ENCODE results near the gene NDUFS2. TPM values are rescaled to one million over a fixed set of nuclear protein-coding genes. Genes with fewer than 3 reads are reported as not detected.

NDUFS2 gene
- total and polyA plus RNA-seq, 10 of the 15 experiments (the other 5 are each of a cell fraction or from before 2014, with no cell fraction given), result 66.5 to 215 (median 148) TPM

- no peak for TF ChIP-seq REST (IDR thresholded peaks at IDR 0.05; ENCODE audit: low read depth, low read length)
- TF ChIP-seq RELB (IDR thresholded peaks at IDR 0.05; ENCODE audit: low read depth), result peak; percentile 70
- TF ChIP-seq MYC (IDR thresholded peaks at IDR 0.05; ENCODE audit: insufficient read depth, insufficient read length, insufficient replicate concordance, low read length, severe bottlenecking), result no peak
- peak; percentile 18; the same call in 1 of the 2 replicates for TF ChIP-seq ATF7 (IDR thresholded peaks at IDR 0.05; ENCODE audit: low read depth)
- TF ChIP-seq DPF2 (IDR thresholded peaks at IDR 0.05), result peak; percentile 62; the same call in 1 of the 2 replicates
- no peak for TF ChIP-seq SKIL (IDR thresholded peaks at IDR 0.05; ENCODE audit: low read depth, poor library complexity, severe bottlenecking)
- no peak for TF ChIP-seq ZNF217 (IDR thresholded peaks at IDR 0.05)
- no peak for TF ChIP-seq E2F8 (IDR thresholded peaks at IDR 0.05; ENCODE audit: low read depth, partially characterized antibody)
- TF ChIP-seq NR2C2 (IDR thresholded peaks at IDR 0.05; ENCODE audit: borderline replicate concordance, control insufficient read depth, insufficient read length, low read depth), result no peak
- no peak for TF ChIP-seq TCF7 (IDR thresholded peaks at IDR 0.05; ENCODE audit: borderline replicate concordance)
- peak; percentile 59 for TF ChIP-seq GATAD2B (conservative IDR thresholded peaks at IDR 0.05; ENCODE audit: low read depth)
- TF ChIP-seq BCL11A (IDR thresholded peaks at IDR 0.05; ENCODE audit: low read depth, low read length), result no peak
- TF ChIP-seq CEBPZ (IDR thresholded peaks at IDR 0.05; ENCODE audit: low read depth, low read length), result no peak
- peak; percentile 94 for TF ChIP-seq SPI1 (IDR thresholded peaks at IDR 0.05; ENCODE audit: borderline replicate concordance, insufficient read depth, low read depth, low read length)
- TF ChIP-seq NBN (IDR thresholded peaks at IDR 0.05), result 0 out of 2 replicates have a peak, but pooled peaks have one; percentile 42
Observed at GRCh38 chr1:161195171-161195570, 7.0 kb upstream of the NDUFS2 start (continued).
